Activated CD8-positive, alpha-beta T cell treated with anti-CD3 and anti-CD28 coated beads for 36 hours (primary cell): ENCODE results near the gene SERAC1. TPM values are rescaled to one million over a fixed set of nuclear protein-coding genes. Genes with fewer than 3 reads are reported as not detected.

ENCODE experiments used
- ATAC-seq: fragments of 200-7000 bp; cut with Tn5 transposase; one replicate; pipeline ENCODE4 v1.10.0; 2021; ENCODE audit warnings: mild to moderate bottlenecking, moderate library complexity
- CTCF ChIA-PET: fragments of 350-600 bp; sonication (Branson Sonifier 250); formaldehyde crosslinking; loops from one replicate; lab custom pipeline; 2021; ENCODE audit warnings: antibody characterized with exemption; lab: Charles Lee
- POLR2A ChIA-PET: fragments of 350-600 bp; sonication (Branson Sonifier 250); formaldehyde crosslinking; loops from one replicate; lab custom pipeline; 2021; ENCODE audit warnings: antibody characterized with exemption; lab: Charles Lee
- DNase-seq: peaks from one replicate; pipeline ENCODE4 v3.0.0-alpha.2; 2020
- H3K27ac Mint-ChIP-seq: one replicate; pipeline ENCODE4 v1.8.0; 2021; ENCODE audit warnings: mild to moderate bottlenecking, mixed read lengths
- H3K27me3 Mint-ChIP-seq: one replicate; pipeline ENCODE4 v1.8.0; 2021; ENCODE audit warnings: mixed read lengths
- H3K36me3 Mint-ChIP-seq: one replicate; pipeline ENCODE4 v1.8.0; 2021; ENCODE audit warnings: low read depth, mixed read lengths
- H3K4me1 Mint-ChIP-seq: one replicate; pipeline ENCODE4 v1.8.0; 2021; ENCODE audit warnings: low read depth, mixed read lengths
- H3K4me3 Mint-ChIP-seq: one replicate; pipeline ENCODE4 v1.8.0; 2021; ENCODE audit warnings: mild to moderate bottlenecking, moderate library complexity, mixed read lengths
- H3K9me3 Mint-ChIP-seq: one replicate; pipeline ENCODE4 v1.8.0; 2021; ENCODE audit warnings: mixed read lengths
- CTCF ChIP-seq: fragments of 200-600 bp; IDR thresholded peaks from one replicate; pipeline ENCODE4 v1.8.0; 2022; ENCODE audit warnings: antibody characterized with exemption, mild to moderate bottlenecking
- intact Hi-C: fragments of 100-400 bp; cut with micrococcal nuclease; formaldehyde crosslinking; loops from one replicate; pipeline ENCODE4 v1.10.0; 2022
- total RNA-seq, 2 experiments: library from RNA; stranded (reverse); gene quantifications; one replicate each; pipeline ENCODE4 v1.2.3, GENCODE V29; 2021

SERAC1 gene
- total RNA-seq, 2 experiments from 2014 or later: 4.2 to 5.4 TPM

GRCh38 chr6:158121335-158121734 is 46.7 kb downstream of the SERAC1 start:
- ATAC-seq (no peak), DNase-seq (no peak)
- Mint-ChIP-seq H3K36me3 (peaks cover 6% of the 10 kb centered on the region), H3K27me3 (no peaks in the 10 kb centered on the region), H3K4me3 (no peak overlapping the region), H3K9me3 (no peaks in the 10 kb centered on the region), H3K27ac (no peak overlapping the region), H3K4me1 (no peaks in the 10 kb centered on the region)
- ChIA-PET POLR2A (no interaction called here), CTCF (interaction anchor here (0.6 kb wide), 1 partner anchor 10 kb away, joined by 3 read pairs; no protein-coding TSS in a partner anchor)
- no peak for TF ChIP-seq CTCF
- intact Hi-C loops: no loop called here

- DNase-seq (no peak), ATAC-seq (no peak)
- no peak overlapping the region for H3K4me3 Mint-ChIP-seq
- no peaks in the 10 kb centered on the region for H3K4me1 Mint-ChIP-seq
- H3K36me3 Mint-ChIP-seq: peaks cover 6% of the 10 kb centered on the region
- no peak overlapping the region for H3K27ac Mint-ChIP-seq
- no peak for TF ChIP-seq CTCF
- no peaks in the 10 kb centered on the region for H3K27me3 Mint-ChIP-seq
- intact Hi-C loops: no loop called here
- no peaks in the 10 kb centered on the region for H3K9me3 Mint-ChIP-seq
- POLR2A ChIA-PET: no interaction called here
- CTCF ChIA-PET: no interaction called here
Measured at GRCh38 chr6:158118886-158119285, 49.2 kb downstream of the SERAC1 start.

GRCh38 chr6:158115508-158115907 is 52.6 kb downstream of the SERAC1 start:
- POLR2A ChIA-PET: no interaction called here
- CTCF ChIA-PET: no interaction called here
- Mint-ChIP-seq H3K27me3 (no peaks in the 10 kb centered on the region), H3K4me1 (no peaks in the 10 kb centered on the region), H3K9me3 (no peaks in the 10 kb centered on the region), H3K36me3 (peaks cover 8% of the 10 kb centered on the region), H3K27ac (no peak overlapping the region), H3K4me3 (no peak overlapping the region)
- no peak for DNase-seq
- no peak for TF ChIP-seq CTCF
- intact Hi-C loops: no loop called here
- ATAC-seq: no peak

GRCh38 chr6:158115102-158115501 is 53.0 kb downstream of the SERAC1 start:
- Mint-ChIP-seq H3K9me3 (no peaks in the 10 kb centered on the region), H3K27ac (no peak overlapping the region), H3K4me1 (no peaks in the 10 kb centered on the region), H3K36me3 (peaks cover 8% of the 10 kb centered on the region), H3K4me3 (no peak overlapping the region), H3K27me3 (no peaks in the 10 kb centered on the region)
- CTCF ChIA-PET: no interaction called here
- ATAC-seq (no peak), DNase-seq (no peak)
- intact Hi-C loops: no loop called here
- POLR2A ChIA-PET: no interaction called here
- no peak for TF ChIP-seq CTCF

- intact Hi-C loops: no loop called here
- ATAC-seq (no peak), DNase-seq (no peak)
- Mint-ChIP-seq H3K27ac (no peak overlapping the region), H3K36me3 (peaks cover 16% of the 10 kb centered on the region), H3K4me1 (no peaks in the 10 kb centered on the region), H3K27me3 (no peaks in the 10 kb centered on the region), H3K4me3 (no peak overlapping the region), H3K9me3 (no peaks in the 10 kb centered on the region)
- CTCF ChIA-PET: no interaction called here
- POLR2A ChIA-PET: no interaction called here
- TF ChIP-seq CTCF: no peak
Measured at GRCh38 chr6:158113802-158114201, 54.3 kb downstream of the SERAC1 start.
